GM19193 (cell line): ENCODE results near the gene ZBTB25.

Experiments used
- POLR2A ChIP-seq: IDR thresholded peaks from 4 replicates; pipeline ENCODE4 v1.6.1; 2011; ENCODE audit not compliant: insufficient read depth, insufficient read length; ENCODE audit errors: extremely low read depth

Gene ZBTB25

DNA sequence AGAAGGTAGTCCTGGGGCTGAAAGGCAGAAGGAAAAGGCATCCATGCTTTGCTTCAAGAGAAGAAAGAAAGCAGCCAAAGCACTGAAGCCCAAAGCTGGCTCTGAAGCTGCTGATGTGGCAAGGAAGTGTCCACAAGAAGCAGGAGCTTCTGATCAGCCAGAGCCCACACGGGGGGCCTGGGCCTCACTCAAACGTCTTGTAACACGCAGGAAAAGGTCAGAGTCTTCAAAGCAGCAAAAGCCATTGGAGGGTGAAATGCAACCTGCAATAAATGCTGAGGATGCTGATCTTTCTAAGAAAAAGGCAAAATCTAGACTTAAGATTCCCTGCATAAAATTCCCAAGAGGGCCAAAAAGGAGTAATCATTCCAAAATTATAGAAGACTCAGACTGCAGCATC, 35.2 kb downstream of the ZBTB25 start:
- no peak for TF ChIP-seq POLR2A

DNA sequence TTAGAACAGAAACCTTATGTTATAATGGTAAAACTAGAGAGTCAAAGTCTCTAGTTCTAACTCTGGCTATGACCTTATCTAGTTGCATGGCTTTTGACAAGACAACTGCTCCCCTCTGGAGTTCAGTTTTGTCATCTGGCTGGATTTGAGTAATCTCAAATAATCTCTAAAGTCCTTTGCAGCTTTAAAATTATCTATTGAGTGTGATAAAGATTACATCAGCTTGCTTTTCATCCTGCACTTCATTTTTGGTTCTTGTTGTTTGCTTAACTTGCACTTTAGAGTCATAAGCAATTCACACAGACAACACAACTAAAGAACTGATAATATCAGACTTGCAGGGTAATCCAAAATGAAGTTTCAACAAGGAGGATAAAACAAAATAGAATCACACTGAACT, 36.1 kb downstream of the ZBTB25 start:
- no peak for TF ChIP-seq POLR2A

DNA sequence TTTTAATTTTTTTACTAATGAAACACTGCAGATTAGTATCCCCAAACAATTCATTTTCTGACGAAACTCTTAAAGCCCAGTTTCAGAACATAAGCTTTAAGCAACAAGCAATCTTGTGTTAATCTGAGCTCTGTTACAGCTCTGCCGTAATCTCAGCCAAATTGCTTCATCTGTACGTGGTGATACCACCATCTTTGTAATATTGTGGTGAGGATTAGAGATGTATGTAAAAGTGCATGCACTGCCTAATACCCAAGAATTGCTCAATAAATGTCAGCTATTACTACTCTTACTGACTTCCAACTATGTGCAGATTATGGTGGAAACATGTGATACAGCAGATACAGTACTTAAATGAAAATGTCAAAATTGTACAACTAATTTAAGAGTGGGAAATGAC, 36.5 kb downstream of the ZBTB25 start:
- no peak for TF ChIP-seq POLR2A

DNA sequence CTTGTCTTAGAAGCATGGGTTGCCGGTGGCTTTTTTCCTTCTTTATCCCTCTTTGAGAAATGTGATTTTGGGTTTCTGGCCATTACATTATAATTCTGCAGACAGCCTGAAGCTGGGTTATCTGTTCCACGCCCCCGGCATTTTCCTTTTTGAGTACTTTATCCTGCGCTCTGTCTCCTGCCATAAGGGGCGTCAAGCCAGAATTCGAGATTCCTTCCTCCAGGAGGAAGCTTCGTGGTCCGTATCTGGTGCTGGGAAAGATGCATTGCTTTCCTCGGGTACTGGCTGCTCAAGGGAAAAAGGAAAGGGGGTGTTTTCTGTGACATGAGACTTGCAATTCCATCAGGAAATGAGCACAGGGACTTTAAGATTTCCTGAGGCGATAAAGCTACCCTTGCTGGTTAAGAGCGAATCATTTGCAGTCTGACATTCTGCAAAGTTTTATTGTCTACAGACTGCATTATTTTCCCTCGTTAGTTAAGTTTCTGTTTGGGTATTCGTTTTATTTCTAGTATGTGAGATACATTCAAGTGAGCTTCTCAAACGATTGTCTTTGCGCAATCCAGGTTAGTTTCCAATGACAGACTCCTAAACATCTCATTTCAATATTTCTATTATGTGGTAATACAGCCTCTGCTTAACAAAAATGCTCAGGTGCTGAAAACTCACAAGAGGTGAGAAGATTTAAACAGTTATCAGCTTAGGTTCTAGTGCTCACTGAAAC, 37.6 kb downstream of the ZBTB25 start:
- no peak for TF ChIP-seq POLR2A

DNA sequence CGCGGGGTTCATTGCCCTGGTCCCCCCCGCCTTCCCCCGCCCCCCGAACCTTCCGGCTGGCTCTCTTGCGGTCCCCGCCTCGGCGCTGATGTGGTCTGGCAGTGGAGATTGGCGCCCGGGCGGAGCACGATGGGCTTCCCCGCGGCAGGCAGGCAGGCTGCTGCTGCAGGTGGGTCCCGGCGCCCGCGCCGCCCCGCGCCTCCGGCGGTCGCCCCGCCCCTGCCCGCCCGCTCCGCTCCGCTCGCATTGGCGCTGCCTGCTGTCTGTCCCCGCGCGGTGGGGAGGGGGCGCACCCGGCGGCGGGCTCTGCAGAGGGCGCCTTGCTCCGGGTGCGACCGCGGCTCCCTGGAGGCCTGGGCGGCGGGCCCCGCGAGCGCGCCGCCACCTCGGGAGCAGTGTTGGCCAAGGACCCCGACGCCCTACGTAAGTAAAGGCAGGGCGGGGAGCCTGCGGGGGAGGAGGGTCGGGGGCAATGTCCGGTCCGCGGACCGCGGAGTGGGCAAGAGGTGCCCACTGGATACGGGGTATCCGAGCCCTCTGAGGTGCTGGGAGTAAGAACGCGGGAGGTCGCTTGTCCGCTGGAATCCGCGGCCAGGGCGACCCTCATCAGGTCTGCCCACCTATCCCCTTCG, 38.3 kb downstream of the ZBTB25 start, which contains the start of gene AKAP5:
Gene AKAP5, plus strand, starts transcription at position 309 of the 632 bp plus-strand sequence. CDS start 2,896 bp downstream, outside the sequence.
- peak; percentile 45 for TF ChIP-seq POLR2A

DNA sequence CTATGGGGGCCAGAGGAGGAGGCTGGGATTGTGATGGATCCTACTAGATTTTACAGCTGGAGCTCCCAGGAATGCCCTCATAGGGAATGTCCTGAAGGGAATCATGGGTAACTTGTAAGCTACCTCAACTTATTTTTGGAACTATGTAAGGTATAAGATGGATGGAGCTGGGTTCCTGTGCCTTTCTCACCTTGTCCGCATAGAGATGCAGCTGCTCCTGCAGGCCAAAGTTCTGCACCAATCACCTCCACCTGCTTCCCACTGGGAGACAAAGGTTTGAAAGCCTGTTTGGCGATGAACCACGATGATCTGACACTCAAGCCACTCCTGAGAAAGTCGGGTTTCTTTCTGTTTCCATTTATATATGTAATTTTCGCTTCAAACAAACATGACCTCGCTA, 39.0 kb downstream of the ZBTB25 start:
- TF ChIP-seq POLR2A = no peak

DNA sequence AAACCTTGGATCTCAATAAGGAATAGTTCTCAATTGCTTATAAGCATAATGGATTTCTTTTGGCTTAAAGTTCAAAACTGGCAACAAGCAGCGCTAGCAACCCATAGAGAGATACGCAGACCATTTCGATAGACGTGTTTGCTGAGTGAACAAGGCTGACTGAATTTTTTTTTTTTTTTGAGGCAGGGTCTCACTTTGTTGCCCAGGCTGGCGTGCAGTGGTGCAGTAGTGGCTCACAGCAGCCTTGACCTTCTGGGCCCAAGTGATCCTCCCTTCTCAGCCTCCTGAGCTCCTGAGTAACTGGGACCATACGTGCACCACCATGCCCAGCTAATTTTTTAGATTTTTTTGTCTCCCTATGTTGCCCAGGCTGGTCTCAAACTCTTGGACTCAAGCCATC, 39.8 kb downstream of the ZBTB25 start:
- no peak for TF ChIP-seq POLR2A

DNA sequence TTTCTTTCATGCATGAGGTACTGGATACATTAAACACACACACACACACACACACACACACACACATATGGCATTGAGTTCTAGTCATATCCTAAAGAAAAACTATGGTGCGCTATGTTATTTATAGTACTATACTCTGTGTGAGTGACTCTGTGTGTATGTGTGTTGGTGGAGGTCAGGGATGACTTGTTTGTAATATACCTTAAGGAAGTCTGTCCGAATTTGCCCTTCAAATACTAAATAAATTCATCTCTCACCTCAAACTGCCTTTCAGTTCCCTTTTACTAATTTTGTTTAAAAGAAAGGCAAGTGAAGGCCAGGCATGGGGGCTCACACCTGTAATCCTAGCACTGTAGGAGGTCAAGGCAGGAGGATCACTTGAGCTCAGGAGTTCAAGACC, 40.4 kb downstream of the ZBTB25 start:
- TF ChIP-seq POLR2A = no peak

DNA sequence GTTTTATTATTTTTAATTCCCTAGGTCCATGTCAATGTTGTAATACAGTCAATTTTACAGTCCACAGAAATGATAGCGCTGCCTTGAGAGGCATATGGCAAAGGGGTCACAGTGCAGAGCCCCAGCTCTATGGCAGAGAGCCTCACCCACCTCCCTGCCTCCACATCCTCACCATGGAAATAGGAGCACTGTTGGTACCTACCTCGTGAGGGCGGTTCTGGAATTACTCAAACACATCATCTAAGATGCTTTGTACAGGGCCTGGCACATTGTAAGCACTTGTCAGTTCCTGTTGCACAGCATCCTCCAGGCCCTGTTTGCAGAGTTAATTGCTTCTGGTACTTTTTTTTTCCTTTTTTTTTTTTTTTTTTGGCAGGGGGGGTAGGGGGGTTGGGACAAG, 42.4 kb downstream of the ZBTB25 start:
- TF ChIP-seq POLR2A = no peak

DNA sequence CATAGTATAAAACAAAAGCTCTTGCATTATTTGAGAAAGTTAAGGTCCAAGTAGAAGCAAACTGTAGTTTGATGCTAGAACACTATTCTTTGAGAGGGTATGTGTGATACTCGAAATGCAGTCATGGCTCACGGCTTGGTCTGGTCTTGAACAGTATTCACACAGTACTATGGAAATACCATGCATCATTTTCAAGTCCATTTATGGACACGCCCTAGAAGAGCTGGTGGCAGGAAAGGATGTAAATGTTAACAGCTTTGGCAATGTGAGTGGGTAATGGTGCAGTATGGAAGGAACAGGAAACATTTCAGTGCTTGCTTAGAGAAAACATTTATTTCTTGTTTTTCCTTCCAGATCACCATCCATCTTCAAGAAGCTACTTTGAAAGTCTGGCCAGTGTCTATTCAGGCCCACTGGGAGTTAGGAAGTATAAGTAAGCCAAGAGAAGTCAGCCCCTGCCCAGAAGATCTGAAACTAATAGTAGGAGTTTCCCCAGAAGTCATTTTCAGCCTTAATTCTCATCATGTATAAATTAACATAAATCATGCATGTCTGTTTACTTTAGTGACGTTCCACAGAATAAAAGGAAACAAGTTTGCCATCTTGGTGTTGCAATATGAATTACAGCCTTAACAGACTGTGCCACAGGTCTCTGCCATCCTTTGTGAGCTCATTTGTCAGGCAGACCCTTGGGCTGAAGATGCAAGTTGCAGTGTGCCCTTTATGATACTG, 44.1 kb downstream of the ZBTB25 start:
- no peak for TF ChIP-seq POLR2A

DNA sequence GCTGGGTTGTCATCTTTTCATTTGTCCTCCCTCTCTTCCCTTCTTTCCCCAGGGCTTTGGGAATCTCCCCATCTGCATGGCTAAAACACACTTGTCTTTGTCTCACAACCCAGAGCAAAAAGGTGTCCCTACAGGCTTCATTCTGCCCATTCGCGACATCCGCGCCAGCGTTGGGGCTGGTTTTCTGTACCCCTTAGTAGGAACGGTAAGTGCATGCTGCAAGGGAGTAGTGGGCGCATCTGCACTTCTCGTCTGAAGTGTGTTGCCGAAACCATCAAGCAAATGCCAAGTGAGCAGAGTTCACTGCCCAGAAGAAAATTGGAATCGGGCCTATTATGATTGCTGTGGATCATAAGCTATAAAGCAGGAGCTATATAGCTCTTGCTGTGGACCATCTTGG, 49.0 kb downstream of the ZBTB25 start:
- no peak for TF ChIP-seq POLR2A

DNA sequence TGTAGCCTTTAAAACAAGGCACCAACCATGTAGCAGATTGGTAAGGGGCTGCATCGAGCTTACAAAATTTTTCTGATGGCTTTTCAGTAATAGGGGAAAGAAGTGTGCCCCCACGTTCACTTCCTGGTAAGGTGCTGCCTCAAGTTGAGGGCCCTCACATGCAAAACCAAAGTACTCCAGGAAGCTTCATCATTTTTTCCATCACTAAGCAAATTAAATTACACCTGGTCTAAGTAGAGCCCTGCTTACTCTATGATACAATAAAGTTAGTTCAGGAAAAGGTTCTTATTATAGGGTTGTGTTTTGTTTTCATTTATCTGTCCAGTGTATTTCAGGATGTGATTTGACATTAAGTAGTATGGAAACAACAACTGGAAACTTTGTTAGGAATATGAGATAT, 53.4 kb downstream of the ZBTB25 start:
- TF ChIP-seq POLR2A = no peak

DNA sequence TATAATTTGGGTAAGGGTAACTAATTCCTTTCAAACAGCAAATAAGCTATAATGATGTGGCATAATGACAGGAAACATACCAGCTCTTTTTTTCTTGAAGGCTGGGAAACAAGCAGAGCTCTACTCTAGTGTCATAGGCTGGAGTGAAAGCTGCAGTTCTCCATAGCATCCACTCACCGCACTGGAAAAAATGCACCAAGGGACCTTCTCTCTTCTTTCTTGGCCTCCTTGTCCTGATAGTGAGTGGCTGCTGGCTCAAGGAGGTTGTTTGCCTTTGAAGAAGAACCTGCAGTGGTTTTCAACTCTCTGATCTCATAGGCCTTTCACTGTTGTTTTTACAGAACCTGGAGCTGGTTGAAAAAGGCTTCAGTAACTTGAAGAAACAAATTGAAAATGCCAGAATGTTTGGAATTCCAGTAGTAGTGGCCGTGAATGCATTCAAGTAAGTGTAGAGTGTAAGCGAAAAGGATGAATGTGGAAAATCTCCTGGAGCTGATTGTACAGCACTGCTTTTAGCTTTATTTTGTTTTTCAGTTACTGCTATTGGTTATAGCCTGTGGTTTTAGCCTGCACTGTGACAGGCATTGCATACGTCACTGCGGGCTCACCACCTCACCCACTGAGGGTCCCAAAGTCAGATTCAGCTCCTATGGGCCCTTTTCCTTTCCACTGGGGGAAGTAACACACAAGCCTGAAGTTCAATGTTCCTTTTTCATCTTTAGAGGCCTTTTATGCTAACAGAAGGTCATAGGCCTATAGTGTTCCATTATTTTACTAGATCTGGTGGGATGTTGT, 55.6 kb downstream of the ZBTB25 start:
- no peak for TF ChIP-seq POLR2A

DNA sequence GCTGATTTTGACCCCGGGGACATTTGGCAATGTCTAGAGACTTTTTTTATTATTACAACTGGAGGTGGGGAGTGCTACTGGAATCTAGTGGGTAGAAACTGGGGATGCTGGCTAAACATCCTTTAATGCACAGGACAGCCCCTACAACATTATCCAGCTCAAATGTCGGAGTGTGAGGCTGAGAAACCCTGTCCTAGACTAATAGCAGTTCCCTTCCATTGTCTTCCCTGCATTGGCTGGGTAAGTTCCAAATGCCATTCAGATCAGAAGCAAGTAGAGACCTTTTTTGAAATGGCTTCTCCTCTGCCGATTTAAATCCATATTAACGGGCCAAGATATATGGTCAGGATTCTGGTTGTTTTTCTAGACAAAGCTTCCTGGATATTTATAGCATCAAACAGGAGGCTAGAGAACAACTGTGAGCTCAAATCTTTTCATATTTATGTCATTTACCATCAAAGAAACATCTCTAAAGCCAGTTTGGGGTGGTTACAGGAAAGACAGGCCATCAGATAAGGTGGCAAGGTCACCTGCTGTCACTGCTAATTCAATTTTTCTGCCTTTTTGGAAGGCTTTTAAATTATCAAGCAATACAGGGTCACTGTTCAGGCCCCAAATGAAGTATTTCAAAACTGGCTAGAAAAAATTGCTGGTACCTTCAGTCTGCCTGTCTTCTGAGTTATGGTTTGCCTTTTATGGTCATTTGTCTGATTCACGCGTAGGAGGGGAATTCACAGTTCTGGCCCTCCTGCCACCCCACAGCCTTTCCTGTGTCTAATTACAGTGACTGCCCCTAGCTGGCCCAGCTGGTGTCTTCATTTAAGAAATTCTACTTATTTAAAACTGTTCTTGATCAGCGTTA, 58.4 kb downstream of the ZBTB25 start:
- TF ChIP-seq POLR2A = peak; percentile 46
